Measurements from ENCODE around the gene SCFD2.

SCFD2 gene

DNA sequence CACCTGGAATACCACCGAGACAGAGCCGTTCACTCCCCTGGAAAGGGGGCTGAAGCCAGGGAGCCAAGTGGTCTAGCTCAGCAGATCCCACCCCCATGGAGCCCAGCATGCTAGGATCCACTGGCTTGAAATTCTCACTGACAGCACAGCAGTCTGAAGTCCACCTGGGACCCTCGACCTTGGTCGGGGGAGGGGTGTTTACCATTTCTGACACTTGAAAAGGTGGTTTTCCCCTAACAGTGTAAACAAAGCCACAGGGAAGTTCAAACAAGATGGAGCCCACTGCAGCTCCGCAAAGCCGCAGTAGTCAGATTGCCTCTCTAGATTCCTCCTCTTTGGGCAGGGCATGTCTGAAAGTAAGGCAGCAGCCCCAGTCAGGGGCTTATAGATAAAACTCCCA lies 260.5 kb downstream of the SCFD2 start:
- TF ChIP-seq, protein P1, sequence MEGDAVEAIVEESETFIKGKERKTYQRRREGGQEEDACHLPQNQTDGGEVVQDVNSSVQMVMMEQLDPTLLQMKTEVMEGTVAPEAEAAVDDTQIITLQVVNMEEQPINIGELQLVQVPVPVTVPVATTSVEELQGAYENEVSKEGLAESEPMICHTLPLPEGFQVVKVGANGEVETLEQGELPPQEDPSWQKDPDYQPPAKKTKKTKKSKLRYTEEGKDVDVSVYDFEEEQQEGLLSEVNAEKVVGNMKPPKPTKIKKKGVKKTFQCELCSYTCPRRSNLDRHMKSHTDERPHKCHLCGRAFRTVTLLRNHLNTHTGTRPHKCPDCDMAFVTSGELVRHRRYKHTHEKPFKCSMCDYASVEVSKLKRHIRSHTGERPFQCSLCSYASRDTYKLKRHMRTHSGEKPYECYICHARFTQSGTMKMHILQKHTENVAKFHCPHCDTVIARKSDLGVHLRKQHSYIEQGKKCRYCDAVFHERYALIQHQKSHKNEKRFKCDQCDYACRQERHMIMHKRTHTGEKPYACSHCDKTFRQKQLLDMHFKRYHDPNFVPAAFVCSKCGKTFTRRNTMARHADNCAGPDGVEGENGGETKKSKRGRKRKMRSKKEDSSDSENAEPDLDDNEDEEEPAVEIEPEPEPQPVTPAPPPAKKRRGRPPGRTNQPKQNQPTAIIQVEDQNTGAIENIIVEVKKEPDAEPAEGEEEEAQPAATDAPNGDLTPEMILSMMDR (IDR thresholded peaks at IDR 0.05; ENCODE audit: low read length, missing control alignments) = no peak
- no peak for DNase-seq (ENCODE audit: low read depth)
- no peak overlapping the region for H3K4me3 ChIP-seq (replicated peaks; ENCODE audit: low read depth, low read length)

DNA sequence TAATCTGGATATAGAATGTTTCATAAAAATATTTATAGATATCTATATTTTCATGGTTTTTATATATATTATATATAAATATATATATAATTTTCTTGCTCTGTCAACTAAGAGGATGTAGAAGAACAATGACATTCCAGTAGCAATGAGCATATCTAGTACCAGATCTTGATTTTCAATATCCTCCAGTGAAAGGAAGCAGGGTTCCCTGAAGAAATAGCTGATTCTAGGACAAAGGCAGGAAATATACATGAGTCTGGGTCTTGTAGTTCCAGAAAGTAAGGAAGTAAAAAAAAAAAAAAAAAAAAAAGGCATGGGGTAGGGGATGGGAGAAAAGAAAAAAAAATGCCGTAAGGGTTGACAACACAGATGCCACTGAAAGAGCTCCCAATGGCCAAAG lies 262.4 kb downstream of the SCFD2 start:
- TF ChIP-seq, protein P1 (IDR thresholded peaks at IDR 0.05; ENCODE audit: low read length, missing control alignments) = no peak
- DNase-seq (ENCODE audit: low read depth) = peak; percentile 42
- H3K4me3 ChIP-seq (replicated peaks; ENCODE audit: low read depth, low read length) = no peak overlapping the region

DNA sequence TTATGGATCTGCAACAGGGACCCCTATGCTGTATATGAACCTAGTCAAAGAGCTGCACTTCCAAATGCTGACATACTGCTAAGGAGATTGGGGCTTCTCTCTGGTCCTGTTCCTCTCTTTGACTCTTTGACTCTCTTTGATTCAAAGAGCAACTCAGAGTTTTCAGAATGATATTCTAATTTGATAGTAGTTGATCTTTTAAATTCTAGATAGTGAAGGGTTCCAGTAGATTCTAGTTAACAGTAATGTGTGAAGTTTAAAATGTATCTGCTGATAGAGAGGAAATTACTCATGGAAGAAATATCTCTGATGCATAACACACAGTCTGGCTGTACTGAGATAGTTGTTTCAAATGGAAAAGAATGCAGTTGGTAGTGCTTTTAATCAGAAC lies 264.7 kb downstream of the SCFD2 start:
- TF ChIP-seq, protein P1 (IDR thresholded peaks at IDR 0.05; ENCODE audit: low read length, missing control alignments) = no peak
- DNase-seq (ENCODE audit: low read depth) = peak; percentile 80
- peak overlapping the region; percentile 6 for H3K4me3 ChIP-seq (replicated peaks; ENCODE audit: low read depth, low read length)

DNA sequence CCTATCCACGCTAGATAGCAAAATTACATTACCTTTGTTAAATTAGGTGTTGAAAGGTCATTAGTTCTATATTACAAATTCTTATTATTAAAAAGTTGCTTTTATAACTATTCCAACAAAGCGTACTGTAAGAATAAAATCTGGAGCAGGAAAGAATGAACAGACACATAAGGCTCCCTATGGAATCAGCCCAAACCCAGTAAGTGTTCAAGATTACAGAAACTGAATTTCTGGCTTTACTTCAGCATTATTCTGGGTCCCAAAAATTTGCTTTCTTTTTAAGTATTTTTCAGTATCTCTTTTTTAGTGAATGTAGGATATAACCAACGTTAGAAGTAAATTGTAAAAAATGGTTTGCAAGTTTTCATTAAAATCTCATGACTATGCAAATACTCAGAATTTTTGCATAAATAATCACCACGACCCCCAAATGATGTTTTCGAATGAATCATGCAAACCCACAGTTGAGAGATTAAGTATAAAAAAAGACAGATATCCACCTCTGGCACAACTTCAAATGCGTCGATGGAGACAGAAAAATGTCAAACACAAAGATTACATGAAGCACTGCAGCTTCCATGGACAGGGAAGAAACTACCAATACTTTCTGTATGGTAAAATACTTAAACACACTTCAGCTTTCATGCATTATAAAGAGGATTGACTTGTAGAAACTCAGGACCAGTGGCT lies 265.2 kb downstream of the SCFD2 start:
- peak; percentile 58 for DNase-seq (ENCODE audit: low read depth)
- H3K4me3 ChIP-seq (replicated peaks; ENCODE audit: low read depth, low read length) = peak overlapping the region; percentile 6
- TF ChIP-seq, protein P1 (IDR thresholded peaks at IDR 0.05; ENCODE audit: low read length, missing control alignments) = no peak

DNA sequence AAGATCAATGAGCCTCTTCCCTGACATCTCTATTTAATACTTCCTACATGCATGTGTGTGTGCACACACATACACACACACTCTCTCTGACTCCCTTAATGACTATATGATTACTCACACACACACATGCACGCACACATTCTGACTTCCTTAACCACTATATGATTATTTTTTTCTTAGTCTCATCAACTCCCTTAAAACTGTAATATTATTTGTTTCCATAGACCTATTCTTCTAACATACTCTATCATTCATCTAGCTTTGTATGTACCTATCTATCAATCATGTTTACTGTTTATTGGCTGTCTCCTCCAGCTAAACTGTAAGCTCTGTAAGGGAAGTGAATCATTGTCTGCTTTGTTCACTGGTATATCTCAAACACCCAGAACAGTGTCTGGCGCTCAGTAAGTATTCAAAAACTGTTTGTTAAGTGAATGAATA lies 267.2 kb downstream of the SCFD2 start:
- TF ChIP-seq, protein P1 (IDR thresholded peaks at IDR 0.05; ENCODE audit: low read length, missing control alignments) = no peak
- peak; percentile 74 for DNase-seq (ENCODE audit: low read depth)
- H3K4me3 ChIP-seq (replicated peaks; ENCODE audit: low read depth, low read length) = no peak overlapping the region

DNA sequence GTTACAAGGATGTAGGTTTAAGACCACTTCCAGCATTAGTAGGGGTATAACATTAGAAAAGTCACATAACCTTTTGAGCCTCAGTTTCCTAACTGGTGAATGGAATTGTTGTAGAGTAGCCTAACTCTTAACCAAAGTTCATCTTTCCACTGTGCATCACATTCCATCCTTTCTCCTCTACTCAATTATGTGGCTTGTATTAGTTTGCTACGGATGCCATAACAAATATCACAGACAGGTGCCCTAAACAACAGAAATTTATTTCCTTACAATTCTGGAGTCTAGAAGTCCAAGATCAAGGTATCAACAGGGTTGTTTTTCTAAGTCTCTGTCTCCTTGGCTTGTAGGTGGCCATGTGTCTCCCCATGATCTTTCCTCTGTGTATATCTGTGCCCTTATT lies 271.8 kb downstream of the SCFD2 start:
- no peak for DNase-seq (ENCODE audit: low read depth)
- TF ChIP-seq, protein P1 (IDR thresholded peaks at IDR 0.05; ENCODE audit: low read length, missing control alignments) = no peak
- no peak overlapping the region for H3K4me3 ChIP-seq (replicated peaks; ENCODE audit: low read depth, low read length)

All from fibroblast of pulmonary artery (primary cell).